ENCODE results near the gene SMURF2. TPM values are rescaled to one million over a fixed set of nuclear protein-coding genes. Genes with fewer than 3 reads are reported as not detected.

Gene SMURF2
- total RNA-seq, 1 experiment from 2014 or later: 35.3 TPM

DNA sequence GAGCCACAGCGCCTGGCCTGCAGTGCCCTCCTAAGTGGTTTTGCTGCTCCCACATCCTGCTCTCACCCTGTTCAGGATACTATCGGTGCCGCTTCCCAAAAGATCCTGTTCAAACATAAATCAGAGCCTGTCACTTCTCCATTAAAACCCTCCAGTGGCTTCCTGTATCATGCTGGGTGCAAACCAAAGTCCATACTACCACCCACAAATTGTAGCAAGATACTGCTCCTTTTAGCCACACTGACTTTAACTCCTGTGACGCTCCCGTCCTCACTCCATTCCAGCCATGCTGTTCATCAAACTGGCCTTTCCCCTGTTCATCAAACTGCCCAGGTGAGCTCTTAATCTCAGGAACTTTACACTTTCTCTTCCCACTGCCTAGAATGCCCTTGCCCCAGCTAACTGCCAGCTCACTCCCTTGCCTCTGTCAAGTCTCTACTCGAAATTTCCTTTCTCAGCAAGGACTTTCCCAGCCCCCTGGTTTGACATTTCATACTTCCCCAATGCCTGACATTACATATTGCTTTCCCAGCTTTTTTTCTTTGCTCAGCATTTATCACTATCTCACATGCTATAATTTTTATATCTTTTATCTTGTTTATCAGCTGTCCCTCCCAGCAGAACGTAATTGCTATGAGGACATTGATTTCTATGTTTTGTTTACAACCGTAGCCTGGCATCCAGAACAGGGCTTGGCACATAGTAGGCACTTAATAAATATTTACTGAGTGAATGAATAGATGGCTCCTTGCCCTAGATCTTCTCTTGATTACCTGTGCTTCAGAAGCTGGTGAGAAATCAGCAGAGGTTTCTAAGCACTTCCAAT lies 44.3 kb upstream of the SMURF2 start:
- no peaks in the 10 kb centered on the region for H3K27me3 Mint-ChIP-seq (ENCODE audit: low read depth)
- no peaks in the 10 kb centered on the region for H3K36me3 Mint-ChIP-seq (ENCODE audit: insufficient read depth in 1 of 3, low read depth in 3 of 3)
- Histone ChIP-seq H2AK5ac (ENCODE audit: insufficient read length, low read length) (no peak overlapping the region), H4K91ac (ENCODE audit: insufficient read length, low read depth, low read length) (no peak overlapping the region), H3K27me3 (ENCODE audit: insufficient read depth, low read length) (no peaks in the 10 kb centered on the region), H3K18ac (ENCODE audit: insufficient read length, low read depth, low read length) (no peak overlapping the region), H3K27ac (ENCODE audit: insufficient read length, low read depth, low read length) (no peak overlapping the region), H3T11ph (ENCODE audit: low read length) (no peak overlapping the region), H3K9me3 (ENCODE audit: control insufficient read depth, low read depth, low read length) (no peaks in the 10 kb centered on the region), H2AFZ (ENCODE audit: low read length) (no peak overlapping the region), H3K23me2 (ENCODE audit: insufficient read length, low read depth, low read length, poor library complexity, severe bottlenecking) (no peaks in the 10 kb centered on the region), H3K4me2 (ENCODE audit: insufficient read depth, insufficient read length, low read length) (no peak overlapping the region), H4K20me1 (ENCODE audit: control insufficient read depth, insufficient read depth, insufficient read length) (no peaks in the 10 kb centered on the region), H3K56ac (ENCODE audit: insufficient read length, low read depth, low read length) (no peak overlapping the region), H2BK5ac (ENCODE audit: insufficient read length, low read length) (no peak overlapping the region), H4K8ac (replicated peaks; ENCODE audit: insufficient read length, low read depth, low read length) (no peak overlapping the region), H3K23ac (ENCODE audit: insufficient read length, low read depth, low read length) (no peak overlapping the region), H3K14ac (ENCODE audit: insufficient read depth, low read length) (no peak overlapping the region), H3K79me1 (ENCODE audit: insufficient read depth, low read depth, low read length, poor library complexity, severe bottlenecking) (no peaks in the 10 kb centered on the region), H2BK20ac (ENCODE audit: low read depth, low read length, poor library complexity, severe bottlenecking) (no peak overlapping the region), H3K4ac (ENCODE audit: low read depth, low read length) (no peak overlapping the region), H3K4me1 (ENCODE audit: insufficient read depth, low read length) (no peaks in the 10 kb centered on the region; the same call in 1 of the 2 replicates), H2BK12ac (ENCODE audit: insufficient read length, low read depth, low read length) (no peak overlapping the region), H2BK120ac (ENCODE audit: low read depth, low read length, poor library complexity, severe bottlenecking) (no peak overlapping the region), H2BK15ac (ENCODE audit: low read depth, low read length) (no peak overlapping the region), H3K79me2 (ENCODE audit: insufficient read depth, low read length) (no peaks in the 10 kb centered on the region), H4K5ac (ENCODE audit: insufficient read length, low read depth, low read length) (no peak overlapping the region), H3K9ac (ENCODE audit: extremely low read depth, insufficient read length, low read length) (no peak overlapping the region)
- no peak overlapping the region for H3K27ac Mint-ChIP-seq
- no peak overlapping the region for H3K4me3 Mint-ChIP-seq
- DNase-seq: no peak
- TF ChIP-seq, protein P1, sequence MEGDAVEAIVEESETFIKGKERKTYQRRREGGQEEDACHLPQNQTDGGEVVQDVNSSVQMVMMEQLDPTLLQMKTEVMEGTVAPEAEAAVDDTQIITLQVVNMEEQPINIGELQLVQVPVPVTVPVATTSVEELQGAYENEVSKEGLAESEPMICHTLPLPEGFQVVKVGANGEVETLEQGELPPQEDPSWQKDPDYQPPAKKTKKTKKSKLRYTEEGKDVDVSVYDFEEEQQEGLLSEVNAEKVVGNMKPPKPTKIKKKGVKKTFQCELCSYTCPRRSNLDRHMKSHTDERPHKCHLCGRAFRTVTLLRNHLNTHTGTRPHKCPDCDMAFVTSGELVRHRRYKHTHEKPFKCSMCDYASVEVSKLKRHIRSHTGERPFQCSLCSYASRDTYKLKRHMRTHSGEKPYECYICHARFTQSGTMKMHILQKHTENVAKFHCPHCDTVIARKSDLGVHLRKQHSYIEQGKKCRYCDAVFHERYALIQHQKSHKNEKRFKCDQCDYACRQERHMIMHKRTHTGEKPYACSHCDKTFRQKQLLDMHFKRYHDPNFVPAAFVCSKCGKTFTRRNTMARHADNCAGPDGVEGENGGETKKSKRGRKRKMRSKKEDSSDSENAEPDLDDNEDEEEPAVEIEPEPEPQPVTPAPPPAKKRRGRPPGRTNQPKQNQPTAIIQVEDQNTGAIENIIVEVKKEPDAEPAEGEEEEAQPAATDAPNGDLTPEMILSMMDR (conservative IDR thresholded peaks at IDR 0.05): no peak
- H3K9me3 Mint-ChIP-seq: no peaks in the 10 kb centered on the region
- whole genome bisulfite sequencing (ENCODE audit: extremely low coverage, insufficient read length, low lambda C conversion rate): no CpG with 5 or more reads among the region's 8 CpGs
- peaks cover 8 to 12% of the 10 kb centered on the region in 2 experiments for H3K4me1 Mint-ChIP-seq
